Coronary artery (tissue), 2 donors: ENCODE measurements around the gene JUP.
"Not testable (repeated sequence)": the region's sequence is repeated elsewhere in the genome, so short reads cannot be mapped to it uniquely, and the experiment has no call there.

Experiments
- DNase-seq: peaks from one replicate; pipeline ENCODE4 v3.0.0-alpha.2; 2017; ENCODE audit warnings: low spot score
- H3K27ac ChIP-seq, 2 donors: fragments of 200-600 bp; sonication (generic); one replicate each; pipeline ENCODE4 v1.5.1; 2016 to 2019
- H3K4me3 ChIP-seq: fragments of 200-600 bp; sonication (generic); 2 replicates; pipeline ENCODE4 v1.5.1; 2016; ENCODE audit warnings: mild to moderate bottlenecking, moderate library complexity
- CTCF ChIP-seq: fragments of 200-600 bp; sonication (generic); IDR thresholded peaks from one replicate; pipeline ENCODE4 v1.5.1; 2019; ENCODE audit warnings: antibody characterized with exemption

Gene JUP

DNA sequence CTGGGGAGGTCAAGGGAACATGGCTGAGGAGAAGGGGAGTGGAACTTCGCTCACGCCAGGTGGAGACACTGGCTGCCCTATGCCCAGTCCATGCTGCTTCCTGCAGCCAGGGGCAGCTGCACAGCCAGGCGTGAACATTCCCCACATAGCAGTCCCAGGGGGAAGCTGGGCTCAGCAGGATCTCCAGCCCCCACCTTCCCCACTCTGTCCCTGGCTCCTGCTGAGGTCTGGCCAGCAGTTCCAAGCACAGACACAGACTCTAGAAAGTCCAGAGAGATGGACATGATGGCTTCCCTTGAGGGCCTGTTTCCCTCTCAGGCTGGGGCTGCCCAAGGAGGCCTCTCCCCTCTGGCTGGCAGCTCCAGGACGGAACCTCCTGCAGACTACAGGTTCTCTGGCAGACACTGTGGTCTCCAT is 9.3 kb downstream of the JUP start:
- TF ChIP-seq CTCF, result no peak
- no peak for DNase-seq
- peak overlapping the region; percentile 74 to 85 for H3K27ac ChIP-seq
- peak overlapping the region; percentile 1 for H3K4me3 ChIP-seq

DNA sequence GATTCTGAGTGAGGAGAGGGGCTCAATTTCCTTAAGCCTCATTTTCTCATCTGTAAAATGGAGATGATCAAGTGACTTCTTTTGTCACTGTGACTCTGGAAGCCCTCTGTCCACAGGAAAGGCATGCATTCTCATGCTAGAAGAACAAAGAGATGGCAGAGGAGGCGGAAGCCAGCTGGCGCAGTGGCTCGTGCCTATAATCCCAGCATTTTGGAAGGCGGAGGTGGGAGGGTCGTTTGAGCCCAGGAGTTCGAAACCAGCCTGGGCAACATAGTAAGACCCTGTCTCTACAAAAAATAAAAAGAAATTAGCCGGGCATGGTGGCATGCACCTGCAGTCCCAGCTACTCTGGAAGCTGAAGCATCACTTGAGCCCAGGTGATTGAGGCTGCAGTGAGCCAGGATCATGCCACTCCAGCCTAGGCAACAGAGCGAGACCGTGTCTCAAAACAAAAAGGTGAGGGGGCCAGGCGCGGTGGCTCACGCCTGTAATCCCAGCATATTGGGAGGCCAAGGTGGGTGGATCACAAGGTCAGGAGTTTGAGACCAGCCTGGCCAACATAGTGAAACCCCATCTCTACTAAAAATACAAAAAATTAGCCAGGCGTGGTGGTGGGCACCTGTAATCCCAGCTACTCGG is 10.1 kb downstream of the JUP start:
- DNase-seq, H3K4me3 ChIP-seq, H3K27ac ChIP-seq: not testable (repeated sequence)

DNA sequence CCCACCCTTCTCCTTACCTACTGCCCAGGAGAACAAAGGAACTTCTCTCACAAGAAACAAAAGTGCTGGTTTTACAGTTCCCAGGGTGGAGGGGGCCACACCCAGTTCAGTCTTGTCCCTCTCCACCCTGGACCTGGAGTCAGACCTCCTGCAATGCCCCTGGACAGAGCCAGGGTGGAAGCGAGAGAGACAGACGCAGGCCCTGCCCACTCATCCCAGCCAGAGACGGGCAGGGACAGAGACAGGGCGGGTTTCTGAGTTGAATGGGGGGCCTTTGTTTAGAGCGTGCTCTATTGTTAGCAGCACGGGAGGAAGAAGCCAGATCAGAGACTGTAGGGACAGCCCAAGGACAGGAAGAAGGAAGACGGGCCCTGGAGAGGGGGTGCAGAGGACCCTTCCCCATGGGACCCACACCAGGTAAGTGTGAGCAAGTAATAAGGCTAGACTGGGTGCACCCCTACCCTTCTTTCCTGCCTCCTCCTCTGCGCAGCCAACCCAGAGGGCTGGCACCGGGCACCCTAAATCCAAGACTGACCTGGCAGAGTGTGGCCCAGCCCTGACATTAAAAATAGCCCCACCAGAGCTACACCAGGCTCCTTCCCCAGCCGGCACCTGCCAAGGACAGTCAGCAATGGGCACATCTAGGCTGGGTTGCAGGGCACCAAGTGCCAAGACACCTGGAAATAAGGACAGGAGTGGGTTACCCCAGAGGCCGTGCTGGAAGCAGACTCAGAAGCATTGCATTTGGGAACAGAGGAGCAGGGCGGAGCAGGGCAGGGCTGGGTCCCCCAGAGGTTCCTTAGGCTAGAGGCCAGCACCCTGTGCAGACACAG is 10.9 kb downstream of the JUP start:
- Histone ChIP-seq H3K4me3 (no peak overlapping the region), H3K27ac (peak overlapping the region in 1 of 2 donors; percentile 16)
- no peak for DNase-seq
- TF ChIP-seq CTCF, result no peak

GRCh38 chr17:41773731-41774193 is 12.7 kb downstream of the JUP start:
- DNase-seq, result no peak
- TF ChIP-seq CTCF, result no peak
- Histone ChIP-seq H3K27ac (no peak overlapping the region), H3K4me3 (no peak overlapping the region)

GRCh38 chr17:41773190-41773588 is 13.3 kb downstream of the JUP start:
- Histone ChIP-seq H3K4me3 (no peak overlapping the region), H3K27ac (peak overlapping the region; percentile 26 to 39)
- TF ChIP-seq CTCF, result no peak
- no peak for DNase-seq

DNA sequence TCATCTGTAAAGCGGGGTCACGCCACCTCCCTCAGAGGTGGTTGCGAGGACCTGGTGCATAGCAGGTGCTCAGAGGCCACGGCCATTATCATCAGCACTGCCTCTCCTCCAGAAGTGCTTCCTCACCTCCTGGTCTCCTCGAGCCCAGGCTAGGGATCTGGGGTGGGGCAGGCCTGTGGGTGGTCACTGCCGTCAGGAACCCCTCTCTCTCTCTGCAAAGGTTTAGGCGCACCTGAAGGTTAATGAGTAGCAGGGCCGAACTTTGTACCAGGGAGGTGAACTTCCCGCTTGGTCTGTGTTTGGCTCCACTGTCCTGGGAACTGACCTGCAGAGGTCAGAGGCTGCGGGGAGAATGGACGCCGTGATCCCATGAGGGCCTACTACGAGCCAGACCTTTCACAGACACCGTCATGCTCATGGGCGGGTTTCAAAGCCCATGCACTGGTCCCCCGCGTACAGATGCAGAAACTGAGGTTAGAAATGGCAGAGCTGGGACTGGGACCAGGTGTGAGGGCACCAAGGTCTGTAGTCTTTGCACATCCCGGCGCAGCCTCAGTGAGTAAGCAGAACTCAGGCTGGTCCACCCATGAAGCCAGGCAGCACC is 13.8 kb downstream of the JUP start:
- no peak for DNase-seq
- no peak overlapping the region for H3K4me3 ChIP-seq
- TF ChIP-seq CTCF, result no peak
- H3K27ac ChIP-seq, result peak overlapping the region; percentile 26 to 39

- Histone ChIP-seq H3K27ac (no peak overlapping the region), H3K4me3 (no peak overlapping the region)
- TF ChIP-seq CTCF, result no peak
- DNase-seq, result no peak
Observed at GRCh38 chr17:41772218-41772585, 14.3 kb downstream of the JUP start.
